ENCODE measurements around the gene SDK1.
"Not testable (repeated sequence)": the region's sequence is repeated elsewhere in the genome, so short reads cannot be mapped to it uniquely, and the experiment has no call there.

The SDK1 gene

GRCh38 chr7:4083513-4083912 lies 782.5 kb downstream of the SDK1 start:
- no peak for DNase-seq
- TF ChIP-seq POLR2A (IDR thresholded peaks at IDR 0.05; ENCODE audit: low read length) (no peak), GATA1 (IDR thresholded peaks at IDR 0.05; ENCODE audit: low read depth, low read length) (no peak)

GRCh38 chr7:4084271-4084670 lies 783.2 kb downstream of the SDK1 start:
- DNase-seq = no peak
- TF ChIP-seq GATA1 (IDR thresholded peaks at IDR 0.05; ENCODE audit: low read depth, low read length) (no peak), POLR2A (IDR thresholded peaks at IDR 0.05; ENCODE audit: low read length) (no peak)

- TF ChIP-seq GATA1 (IDR thresholded peaks at IDR 0.05; ENCODE audit: low read depth, low read length) = no peak
- TF ChIP-seq POLR2A (IDR thresholded peaks at IDR 0.05; ENCODE audit: low read length) = no peak
- DNase-seq = no peak
Observed at GRCh38 chr7:4085937-4086691, 785.1 kb downstream of the SDK1 start.

GRCh38 chr7:4086723-4087122 lies 785.7 kb downstream of the SDK1 start:
- no peak for DNase-seq
- TF ChIP-seq POLR2A (IDR thresholded peaks at IDR 0.05; ENCODE audit: low read length) (no peak), GATA1 (IDR thresholded peaks at IDR 0.05; ENCODE audit: low read depth, low read length) (no peak)

GRCh38 chr7:4091767-4092166 lies 790.7 kb downstream of the SDK1 start:
- DNase-seq = no peak

GRCh38 chr7:4093035-4093434 lies 792.0 kb downstream of the SDK1 start:
- no peak for DNase-seq
- TF ChIP-seq POLR2A (IDR thresholded peaks at IDR 0.05; ENCODE audit: low read length) = no peak
- no peak for TF ChIP-seq GATA1 (IDR thresholded peaks at IDR 0.05; ENCODE audit: low read depth, low read length)

More at GRCh38 chr7:4091767-4092166, 790.7 kb downstream of the SDK1 start:
- no peak for TF ChIP-seq GATA1 (IDR thresholded peaks at IDR 0.05; ENCODE audit: low read depth, low read length)
- TF ChIP-seq POLR2A (IDR thresholded peaks at IDR 0.05; ENCODE audit: low read length) = no peak

- TF ChIP-seq POLR2A (IDR thresholded peaks at IDR 0.05; ENCODE audit: low read length) (no peak), GATA1 (IDR thresholded peaks at IDR 0.05; ENCODE audit: low read depth, low read length) (no peak)
- no peak for DNase-seq
Observed at GRCh38 chr7:4093483-4093882, 792.4 kb downstream of the SDK1 start.

- DNase-seq = not testable (repeated sequence)
Observed at GRCh38 chr7:4094158-4094557, 793.1 kb downstream of the SDK1 start.

GRCh38 chr7:4097001-4097609 lies 796.1 kb downstream of the SDK1 start:
- TF ChIP-seq POLR2A (IDR thresholded peaks at IDR 0.05; ENCODE audit: low read length) = no peak
- no peak for TF ChIP-seq GATA1 (IDR thresholded peaks at IDR 0.05; ENCODE audit: low read depth, low read length)
- DNase-seq = no peak

- TF ChIP-seq POLR2A (IDR thresholded peaks at IDR 0.05; ENCODE audit: low read length) (no peak), GATA1 (IDR thresholded peaks at IDR 0.05; ENCODE audit: low read depth, low read length) (no peak)
- DNase-seq = no peak
Observed at GRCh38 chr7:4098169-4098568, 797.1 kb downstream of the SDK1 start.

- no peak for TF ChIP-seq POLR2A (IDR thresholded peaks at IDR 0.05; ENCODE audit: low read length)
- no peak for TF ChIP-seq GATA1 (IDR thresholded peaks at IDR 0.05; ENCODE audit: low read depth, low read length)
- no peak for DNase-seq
Observed at GRCh38 chr7:4099651-4100050, 798.6 kb downstream of the SDK1 start.

GRCh38 chr7:4100148-4100547 lies 799.1 kb downstream of the SDK1 start:
- no peak for DNase-seq
- TF ChIP-seq GATA1 (IDR thresholded peaks at IDR 0.05; ENCODE audit: low read depth, low read length) (no peak), POLR2A (IDR thresholded peaks at IDR 0.05; ENCODE audit: low read length) (no peak)

- DNase-seq = no peak
- TF ChIP-seq POLR2A (IDR thresholded peaks at IDR 0.05; ENCODE audit: low read length) (no peak), GATA1 (IDR thresholded peaks at IDR 0.05; ENCODE audit: low read depth, low read length) (no peak)
Observed at GRCh38 chr7:4100691-4101090, 799.6 kb downstream of the SDK1 start.

- TF ChIP-seq GATA1 (IDR thresholded peaks at IDR 0.05; ENCODE audit: low read depth, low read length) = no peak
- no peak for TF ChIP-seq POLR2A (IDR thresholded peaks at IDR 0.05; ENCODE audit: low read length)
- no peak for DNase-seq
Observed at GRCh38 chr7:4102231-4102841, 801.3 kb downstream of the SDK1 start.
